ENCODE measurements around the gene NT5DC2.

The NT5DC2 gene

DNA sequence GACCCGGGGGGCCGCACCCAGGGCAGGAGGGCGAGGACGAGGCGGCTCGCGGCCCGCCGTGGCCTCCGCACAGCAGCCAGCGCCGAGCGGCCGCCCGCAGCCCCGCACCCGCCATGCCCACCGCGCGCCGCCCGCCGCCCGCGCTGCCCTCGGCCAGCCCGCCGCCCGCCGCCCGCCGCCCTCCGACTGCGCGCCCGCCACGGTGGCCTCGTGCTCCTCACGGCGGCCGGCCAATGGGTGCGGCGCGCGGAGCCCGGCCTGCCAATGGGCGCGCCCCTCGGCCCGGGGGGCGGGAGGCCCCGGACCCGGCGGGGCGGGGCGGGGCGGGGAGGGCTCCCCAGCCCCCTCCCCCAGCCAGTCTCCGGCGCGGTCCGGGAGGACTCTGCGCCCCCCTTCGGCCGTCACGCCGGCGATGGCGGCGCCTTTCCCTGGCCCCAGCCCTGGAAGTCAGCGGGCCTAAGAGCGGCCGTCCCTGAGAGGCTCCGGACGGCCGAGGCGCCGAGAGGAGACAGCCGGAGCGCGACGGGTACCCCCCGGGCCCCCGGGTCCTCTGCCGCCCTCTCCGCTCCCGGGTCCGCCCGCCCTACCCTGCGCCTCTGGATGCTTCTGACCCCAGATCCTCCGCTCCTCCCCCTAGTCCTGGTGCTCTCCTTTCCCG lies at the start of gene NT5DC2:
NT5DC2 (minus strand) TSS at position 235 of the 658 bp plus-strand sequence; CDS start at position 115, 120 bp downstream.
- ATAC-seq, result peak; percentile 28 to 37

DNA sequence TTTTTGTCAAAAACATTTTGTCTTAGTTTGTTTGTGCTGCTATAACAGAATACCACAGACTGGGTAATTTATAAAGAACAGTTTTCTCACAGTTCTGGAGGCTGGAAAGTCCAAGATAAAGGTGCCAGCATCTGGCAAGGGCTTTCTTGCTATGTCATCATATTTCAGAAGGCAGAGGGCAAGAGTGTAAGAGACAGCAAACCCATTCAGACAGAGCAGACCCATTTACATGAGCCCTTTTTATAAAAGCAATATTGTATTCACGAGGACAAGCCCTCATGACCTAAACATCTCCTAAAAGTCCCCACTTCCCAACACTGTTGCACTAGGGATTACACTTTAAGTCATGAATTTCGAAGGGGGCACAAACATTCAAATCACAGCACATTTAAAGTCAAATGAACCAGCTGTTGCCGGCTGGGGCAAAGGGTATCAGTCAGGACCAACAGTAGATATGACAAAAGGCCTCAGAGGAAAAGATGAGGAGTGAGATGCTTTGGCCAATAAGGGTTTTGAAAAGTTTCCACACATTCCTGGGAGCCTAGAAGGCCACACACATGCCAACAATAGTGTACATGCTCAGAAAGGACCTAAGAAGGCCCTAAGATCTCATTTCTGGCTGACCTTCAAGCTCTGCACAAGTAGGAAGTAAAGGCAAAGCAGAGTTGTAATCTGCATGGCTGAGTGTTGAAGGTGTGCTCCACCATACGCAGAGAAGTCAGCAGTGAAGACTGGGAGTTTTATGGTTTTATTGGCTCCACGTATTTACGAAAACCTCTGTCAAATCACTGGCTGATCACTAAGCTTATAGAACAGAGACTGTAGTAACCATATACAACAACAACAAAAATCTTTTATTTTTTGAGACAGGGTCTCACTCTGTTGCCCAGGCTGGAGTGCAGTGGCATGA lies 40.7 kb upstream of the NT5DC2 start:
- ATAC-seq, result no peak

DNA sequence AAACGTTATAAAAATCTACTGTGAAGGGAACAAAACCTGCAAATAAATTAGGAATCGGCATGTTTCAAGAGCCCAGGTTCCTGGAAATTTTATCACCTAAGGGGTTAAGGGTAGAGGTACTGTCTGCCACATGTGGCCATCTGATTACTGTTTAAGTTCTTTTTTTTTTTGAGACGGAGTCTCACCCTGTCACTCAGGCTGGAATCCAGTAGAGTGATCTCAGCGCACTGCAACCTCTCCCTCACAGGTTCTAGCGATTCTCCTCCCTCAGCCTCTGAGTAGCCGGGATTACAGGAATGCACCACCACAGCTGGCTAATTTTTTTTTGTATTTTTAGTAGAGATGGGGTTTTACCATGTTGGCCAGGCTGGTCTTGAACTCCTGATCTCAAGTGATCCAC lies 38.6 kb upstream of the NT5DC2 start:
- no peak for ATAC-seq

DNA sequence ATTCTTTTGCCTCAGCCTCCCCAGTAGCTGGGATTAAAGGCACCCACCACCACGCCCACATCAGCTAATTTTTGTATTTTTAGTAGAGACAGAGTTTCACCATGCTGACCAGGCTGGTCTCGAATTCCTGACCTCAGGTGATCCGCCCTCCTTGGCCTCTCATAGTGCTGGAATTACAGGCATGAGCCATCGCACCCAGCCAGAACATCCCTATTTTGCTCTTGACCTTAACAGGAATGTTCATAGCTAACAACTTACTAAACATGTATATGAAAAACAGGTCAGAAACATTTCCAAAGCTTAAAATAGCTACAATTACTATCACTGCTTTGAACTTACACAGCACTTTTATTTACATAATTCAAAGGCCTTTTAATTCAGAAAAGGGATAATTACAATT lies 36.4 kb upstream of the NT5DC2 start:
- ATAC-seq, result no peak

DNA sequence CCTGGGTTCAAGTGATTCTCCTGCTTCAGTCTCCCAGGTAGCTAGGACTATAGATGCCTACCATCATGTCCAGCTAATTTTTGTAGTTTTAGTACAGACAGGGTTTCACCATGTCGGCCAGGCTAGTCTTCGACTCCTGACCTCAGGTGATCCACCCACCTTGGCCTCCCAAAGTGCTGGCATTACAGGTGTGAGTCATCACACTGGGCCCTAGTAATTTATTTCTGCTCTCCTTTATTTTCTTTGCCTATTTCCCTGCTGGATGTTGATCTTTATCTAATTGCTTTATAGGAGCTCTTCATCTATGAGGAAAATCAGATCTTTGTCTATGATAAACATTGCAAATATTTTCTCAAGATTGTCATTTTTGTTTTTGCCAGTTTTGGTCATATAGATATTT lies 34.4 kb upstream of the NT5DC2 start:
- no peak for ATAC-seq

GRCh38 chr3:52563984-52564383 lies 30.3 kb upstream of the NT5DC2 start:
- no peak for ATAC-seq

GRCh38 chr3:52561028-52561747 lies 27.5 kb upstream of the NT5DC2 start:
- ATAC-seq, result no peak

GRCh38 chr3:52558436-52558835 lies 24.8 kb upstream of the NT5DC2 start:
- ATAC-seq, result no peak

DNA sequence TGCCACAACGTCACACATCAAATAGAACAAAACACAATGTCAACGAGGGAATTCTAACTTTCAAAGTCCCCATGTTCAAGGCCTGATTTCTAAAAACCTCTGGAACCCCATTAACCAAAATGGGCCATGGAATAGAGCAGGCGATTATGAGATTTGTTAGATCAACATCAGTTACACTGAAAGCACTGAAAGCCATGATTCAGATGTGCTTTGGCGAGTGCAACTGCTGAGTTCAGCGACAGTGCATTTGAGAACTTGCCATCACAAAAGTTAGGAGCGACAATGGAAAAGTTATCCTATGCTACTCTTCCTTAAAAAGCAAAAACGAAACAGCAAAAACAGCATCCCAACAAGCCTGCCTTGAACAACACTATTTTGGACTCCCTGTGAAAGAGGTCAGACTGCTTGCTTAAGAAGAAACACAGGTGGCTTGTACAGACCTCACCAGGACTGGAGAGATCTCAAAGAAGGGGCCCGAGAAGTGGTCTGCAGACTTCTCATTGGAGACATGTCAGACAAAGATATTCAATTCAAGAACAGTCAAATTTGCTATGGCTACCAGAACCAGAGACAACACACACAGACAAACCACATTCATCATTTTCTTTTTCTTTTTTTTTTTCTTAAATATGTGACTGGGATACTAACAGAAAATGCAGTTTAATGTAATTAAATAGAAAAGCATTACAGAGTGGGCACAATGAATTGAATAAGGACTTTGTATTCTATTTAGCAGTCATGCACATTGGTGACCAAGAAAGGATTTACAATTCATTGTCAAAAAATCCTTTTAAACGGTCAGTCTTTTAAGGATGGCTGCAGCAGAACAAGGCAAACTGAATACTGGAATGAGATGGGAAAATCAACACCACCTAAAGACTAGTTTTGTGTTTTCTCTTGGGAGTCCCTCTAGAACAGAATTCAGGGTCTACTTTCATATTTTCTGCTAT lies 23.6 kb upstream of the NT5DC2 start:
- ATAC-seq, result no peak

DNA sequence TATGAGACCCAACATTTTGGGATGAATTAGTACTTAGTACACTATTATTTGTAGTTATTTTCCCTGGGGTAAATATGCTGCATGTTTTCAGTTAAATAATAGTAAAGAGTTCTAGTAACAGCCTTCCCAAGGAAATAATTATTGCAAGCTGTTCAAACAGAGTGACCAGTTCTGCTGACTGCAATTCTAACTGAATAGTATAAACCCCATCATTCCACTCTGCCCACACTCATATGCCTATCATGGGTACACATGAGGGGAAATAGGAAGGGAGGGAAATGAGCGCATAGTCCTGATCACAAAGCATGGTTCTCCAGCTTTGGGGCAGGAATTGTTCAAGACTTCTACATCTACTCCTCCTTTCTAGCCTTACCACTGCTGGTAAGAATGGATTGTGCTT lies 21.4 kb upstream of the NT5DC2 start:
- no peak for ATAC-seq

- no peak for ATAC-seq
Measured at GRCh38 chr3:52554026-52554755, 20.5 kb upstream of the NT5DC2 start.

- ATAC-seq, result no peak
Measured at GRCh38 chr3:52552089-52552488, 18.4 kb upstream of the NT5DC2 start.

- no peak for ATAC-seq
Measured at GRCh38 chr3:52551118-52551517, 17.5 kb upstream of the NT5DC2 start.

DNA sequence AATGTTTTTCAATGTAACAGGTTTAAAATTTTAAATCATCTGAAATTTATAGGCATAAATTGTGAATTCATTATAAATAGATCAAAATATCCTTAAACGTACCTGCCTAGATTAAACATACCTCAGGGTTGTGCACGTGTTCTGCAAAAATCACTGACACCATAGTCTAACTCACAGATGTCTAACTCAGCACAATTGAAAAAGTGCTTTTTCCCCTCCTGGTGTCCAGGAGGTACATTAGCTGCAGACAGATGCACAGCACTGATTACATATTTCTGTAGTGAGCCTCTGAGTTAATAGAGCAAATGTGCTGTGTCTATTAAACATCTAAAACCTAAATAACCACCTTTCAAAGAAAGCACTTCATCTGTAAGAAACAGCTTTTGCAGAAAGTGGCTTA lies 13.5 kb upstream of the NT5DC2 start:
- ATAC-seq, result no peak

DNA sequence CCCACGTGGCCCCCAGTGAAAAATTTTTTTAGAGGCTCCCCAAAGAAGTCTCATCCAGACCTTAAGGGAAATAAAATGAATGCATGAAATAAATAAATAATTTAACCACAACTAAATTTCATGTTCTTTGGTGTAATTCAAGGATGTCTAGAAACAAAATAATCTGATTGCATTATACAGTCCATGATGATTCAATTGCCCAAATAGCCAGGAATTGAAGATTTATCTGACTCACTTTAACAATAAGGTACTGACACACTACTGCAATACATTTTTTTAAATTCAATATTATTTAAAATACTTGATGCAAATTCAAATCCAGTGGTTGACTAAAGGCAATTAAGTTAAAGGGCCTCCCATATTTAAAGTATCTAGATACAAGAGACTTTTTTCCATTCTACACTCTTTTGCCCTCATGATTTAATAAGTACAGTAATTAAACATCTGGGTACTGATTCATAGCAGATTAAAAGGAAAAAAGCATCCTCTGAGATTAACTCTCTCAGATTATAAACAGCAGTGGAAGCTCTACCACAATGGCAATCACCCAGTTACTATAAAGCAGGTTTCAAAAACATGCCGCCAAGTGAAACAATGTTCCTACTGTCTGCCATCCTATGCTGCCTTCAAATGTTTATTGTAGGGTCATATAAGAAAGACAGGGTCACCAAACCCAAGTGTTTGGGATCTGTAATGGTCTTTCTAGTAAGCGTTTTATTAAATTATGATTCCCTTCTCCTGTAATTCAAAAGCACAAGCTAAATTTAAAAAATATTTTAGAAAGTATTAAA lies 12.6 kb upstream of the NT5DC2 start:
- ATAC-seq, result no peak

- ATAC-seq, result no peak
Measured at GRCh38 chr3:52544937-52545336, 11.3 kb upstream of the NT5DC2 start.

DNA sequence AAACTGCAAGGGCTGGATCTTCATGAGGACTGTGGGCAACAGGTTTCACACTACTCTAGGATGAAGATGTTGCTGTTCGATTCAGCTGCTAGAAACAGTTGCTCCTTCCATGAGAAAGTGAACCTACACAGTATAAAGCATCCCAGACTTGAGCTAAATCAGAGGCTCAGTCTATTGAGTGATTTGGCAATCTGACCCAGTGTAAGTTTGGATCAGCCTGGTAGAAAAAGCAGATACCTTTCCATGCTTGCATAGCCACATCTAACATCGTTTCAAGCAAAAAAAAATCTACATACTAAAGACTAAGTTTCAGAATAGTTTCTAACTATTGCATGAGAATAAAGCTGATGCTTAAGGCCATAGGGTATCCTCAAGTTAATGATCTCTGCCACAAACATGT lies 7.4 kb upstream of the NT5DC2 start:
- ATAC-seq, result no peak

GRCh38 chr3:52539010-52539653 lies 5.5 kb upstream of the NT5DC2 start:
- ATAC-seq, result no peak

DNA sequence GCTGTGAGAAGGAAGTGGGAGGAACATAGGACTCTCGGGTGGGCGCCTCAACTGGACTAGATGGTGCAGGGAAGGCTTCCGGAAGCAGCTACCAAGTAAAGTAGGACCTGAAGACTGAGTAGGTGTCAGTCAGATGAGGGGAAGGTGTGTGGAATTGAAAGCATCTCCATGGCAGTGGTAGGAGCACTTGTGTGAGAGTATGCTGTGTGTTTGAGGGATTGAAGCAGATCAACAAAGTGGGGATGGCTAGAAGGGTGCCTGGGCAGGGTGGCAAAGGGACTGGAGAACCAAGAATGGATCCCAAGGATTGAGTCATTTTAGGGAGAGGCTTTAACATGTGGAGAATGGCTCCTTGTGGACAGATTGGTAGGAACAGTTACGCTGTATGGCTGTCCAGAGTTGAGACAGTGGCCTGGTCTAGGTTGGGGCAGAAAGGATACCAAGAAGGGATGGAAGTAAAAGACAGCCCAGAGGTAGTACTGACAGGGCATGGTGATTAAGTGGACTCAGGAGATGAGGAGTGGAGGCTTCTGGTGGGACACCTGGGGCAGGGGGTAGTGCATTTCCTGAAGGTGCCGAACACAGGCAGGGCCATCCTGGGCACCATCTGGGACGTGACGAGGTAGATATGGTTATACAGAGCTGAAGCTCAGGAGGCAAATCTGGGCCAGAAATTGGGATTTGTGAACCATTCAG lies 4.2 kb upstream of the NT5DC2 start:
- no peak for ATAC-seq

All from activated CD4-positive, CD25-positive, alpha-beta regulatory T cell treated with anti-CD3 and anti-CD28 coated beads, Interleukin-2, amount 50 U/mL, for 24 hours (primary cell).